ENCODE measurements around the gene RERG. TPM values are rescaled to one million over a fixed set of nuclear protein-coding genes. Genes with fewer than 3 reads are reported as not detected.

Gene RERG
- total and polyA plus RNA-seq, 4 donors, result 1.0 to 1.4 (median 1.1) TPM

DNA sequence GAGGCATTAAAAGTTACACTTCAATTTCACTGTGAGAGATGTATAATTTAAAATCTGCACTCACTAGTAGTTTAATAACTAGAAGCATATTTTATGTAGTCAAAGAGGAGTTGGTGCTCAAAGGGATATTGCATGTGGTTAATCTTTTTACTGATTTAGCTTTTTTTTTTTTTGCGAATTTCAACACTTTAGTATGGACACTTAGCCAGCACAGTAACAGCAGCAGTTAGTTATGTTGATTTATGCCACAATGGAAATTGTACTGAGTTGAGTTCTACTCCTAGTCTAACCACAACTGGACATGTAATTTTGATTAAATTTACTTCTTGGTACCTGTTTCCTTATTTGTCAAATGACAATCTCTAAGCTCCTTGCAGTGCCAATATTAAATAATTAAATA lies 104.2 kb downstream of the RERG start:
- TF ChIP-seq, protein P1, sequence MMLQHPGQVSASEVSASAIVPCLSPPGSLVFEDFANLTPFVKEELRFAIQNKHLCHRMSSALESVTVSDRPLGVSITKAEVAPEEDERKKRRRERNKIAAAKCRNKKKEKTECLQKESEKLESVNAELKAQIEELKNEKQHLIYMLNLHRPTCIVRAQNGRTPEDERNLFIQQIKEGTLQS (IDR thresholded peaks at IDR 0.05), result no peak
- TF ChIP-seq YY1 (IDR thresholded peaks at IDR 0.05) (no peak), TAF1 (conservative IDR thresholded peaks at IDR 0.05) (no peak), HNF4A (conservative IDR thresholded peaks at IDR 0.05) (no peak), EGR1 (IDR thresholded peaks at IDR 0.05; ENCODE audit: low read depth in 2 of 2) (no peak), FOXA2 (IDR thresholded peaks at IDR 0.05) (no peak), NR2F2 (IDR thresholded peaks at IDR 0.05) (no peak), RAD21 (IDR thresholded peaks at IDR 0.05) (no peak), FOXA1 (IDR thresholded peaks at IDR 0.05) (no peak)
- TF ChIP-seq, protein P2, sequence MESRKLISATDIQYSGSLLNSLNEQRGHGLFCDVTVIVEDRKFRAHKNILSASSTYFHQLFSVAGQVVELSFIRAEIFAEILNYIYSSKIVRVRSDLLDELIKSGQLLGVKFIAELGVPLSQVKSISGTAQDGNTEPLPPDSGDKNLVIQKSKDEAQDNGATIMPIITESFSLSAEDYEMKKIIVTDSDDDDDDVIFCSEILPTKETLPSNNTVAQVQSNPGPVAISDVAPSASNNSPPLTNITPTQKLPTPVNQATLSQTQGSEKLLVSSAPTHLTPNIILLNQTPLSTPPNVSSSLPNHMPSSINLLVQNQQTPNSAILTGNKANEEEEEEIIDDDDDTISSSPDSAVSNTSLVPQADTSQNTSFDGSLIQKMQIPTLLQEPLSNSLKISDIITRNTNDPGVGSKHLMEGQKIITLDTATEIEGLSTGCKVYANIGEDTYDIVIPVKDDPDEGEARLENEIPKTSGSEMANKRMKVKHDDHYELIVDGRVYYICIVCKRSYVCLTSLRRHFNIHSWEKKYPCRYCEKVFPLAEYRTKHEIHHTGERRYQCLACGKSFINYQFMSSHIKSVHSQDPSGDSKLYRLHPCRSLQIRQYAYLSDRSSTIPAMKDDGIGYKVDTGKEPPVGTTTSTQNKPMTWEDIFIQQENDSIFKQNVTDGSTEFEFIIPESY (IDR thresholded peaks at IDR 0.05), result no peak
- TF ChIP-seq, protein P3, sequence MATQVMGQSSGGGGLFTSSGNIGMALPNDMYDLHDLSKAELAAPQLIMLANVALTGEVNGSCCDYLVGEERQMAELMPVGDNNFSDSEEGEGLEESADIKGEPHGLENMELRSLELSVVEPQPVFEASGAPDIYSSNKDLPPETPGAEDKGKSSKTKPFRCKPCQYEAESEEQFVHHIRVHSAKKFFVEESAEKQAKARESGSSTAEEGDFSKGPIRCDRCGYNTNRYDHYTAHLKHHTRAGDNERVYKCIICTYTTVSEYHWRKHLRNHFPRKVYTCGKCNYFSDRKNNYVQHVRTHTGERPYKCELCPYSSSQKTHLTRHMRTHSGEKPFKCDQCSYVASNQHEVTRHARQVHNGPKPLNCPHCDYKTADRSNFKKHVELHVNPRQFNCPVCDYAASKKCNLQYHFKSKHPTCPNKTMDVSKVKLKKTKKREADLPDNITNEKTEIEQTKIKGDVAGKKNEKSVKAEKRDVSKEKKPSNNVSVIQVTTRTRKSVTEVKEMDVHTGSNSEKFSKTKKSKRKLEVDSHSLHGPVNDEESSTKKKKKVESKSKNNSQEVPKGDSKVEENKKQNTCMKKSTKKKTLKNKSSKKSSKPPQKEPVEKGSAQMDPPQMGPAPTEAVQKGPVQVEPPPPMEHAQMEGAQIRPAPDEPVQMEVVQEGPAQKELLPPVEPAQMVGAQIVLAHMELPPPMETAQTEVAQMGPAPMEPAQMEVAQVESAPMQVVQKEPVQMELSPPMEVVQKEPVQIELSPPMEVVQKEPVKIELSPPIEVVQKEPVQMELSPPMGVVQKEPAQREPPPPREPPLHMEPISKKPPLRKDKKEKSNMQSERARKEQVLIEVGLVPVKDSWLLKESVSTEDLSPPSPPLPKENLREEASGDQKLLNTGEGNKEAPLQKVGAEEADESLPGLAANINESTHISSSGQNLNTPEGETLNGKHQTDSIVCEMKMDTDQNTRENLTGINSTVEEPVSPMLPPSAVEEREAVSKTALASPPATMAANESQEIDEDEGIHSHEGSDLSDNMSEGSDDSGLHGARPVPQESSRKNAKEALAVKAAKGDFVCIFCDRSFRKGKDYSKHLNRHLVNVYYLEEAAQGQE (IDR thresholded peaks at IDR 0.05), result no peak

DNA sequence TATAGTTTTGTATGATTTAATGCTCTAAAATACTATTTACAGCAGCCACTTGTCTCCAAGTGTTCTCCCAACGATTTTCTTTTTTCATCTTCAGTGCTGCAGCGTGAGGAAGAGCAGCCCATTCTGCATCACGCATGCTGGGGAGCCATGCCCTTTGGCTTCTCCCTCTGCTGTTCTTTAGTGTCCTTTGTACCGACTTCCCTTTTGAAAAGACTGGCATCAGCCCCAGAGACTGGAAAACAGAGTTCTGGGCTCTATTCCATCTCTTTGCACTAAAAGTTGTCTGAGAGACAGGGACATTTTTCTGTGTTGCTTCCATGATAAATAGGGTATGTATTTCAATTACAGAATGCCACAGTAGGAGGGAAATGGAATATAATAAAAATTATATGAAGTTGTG lies 105.1 kb downstream of the RERG start:
- TF ChIP-seq NR2F2 (IDR thresholded peaks at IDR 0.05) (peak; percentile 69), RXRA (IDR thresholded peaks at IDR 0.05) (no peak)
- H3K9me3 ChIP-seq (ENCODE audit: control insufficient read depth in 4 of 4, low read length in 3 of 4), result no peaks in the 10 kb centered on the region
- H3K36me3 ChIP-seq (ENCODE audit: control insufficient read depth in 4 of 4, insufficient read depth in 3 of 4, low read depth in 1 of 4, low read length in 3 of 4), result no peaks in the 10 kb centered on the region
- no peaks in the 10 kb centered on the region for H3K27me3 ChIP-seq (ENCODE audit: control insufficient read depth in 4 of 4, insufficient read depth in 4 of 4, low read length in 3 of 4)
- no peaks in the 10 kb centered on the region for H3K4me1 ChIP-seq (ENCODE audit: control insufficient read depth in 4 of 4, insufficient read depth in 4 of 4, low read length in 3 of 4)
- H3K4me3 ChIP-seq (ENCODE audit: low read depth in 1 of 3, low read length in 3 of 3), result no peak overlapping the region
- no peak for DNase-seq (ENCODE audit: low spot score)
- no peak overlapping the region for H3K9ac ChIP-seq (ENCODE audit: low read depth in 1 of 2, low read length in 2 of 2)
- WGBS, result 35% methylated on average over 4 of the region's 4 CpGs
- H3K27ac ChIP-seq (ENCODE audit: low read depth in 1 of 2, low read length in 2 of 2), result no peak overlapping the region

More for the DNA sequence above, 104.2 kb downstream of the RERG start:
- H3K9ac ChIP-seq (ENCODE audit: low read depth in 1 of 2, low read length in 2 of 2), result no peak overlapping the region
- no peak overlapping the region for H3K4me3 ChIP-seq (ENCODE audit: low read depth in 1 of 3, low read length in 3 of 3)
- H3K4me1 ChIP-seq (ENCODE audit: control insufficient read depth in 4 of 4, insufficient read depth in 4 of 4, low read length in 3 of 4), result no peaks in the 10 kb centered on the region
- no peaks in the 10 kb centered on the region for H3K36me3 ChIP-seq (ENCODE audit: control insufficient read depth in 4 of 4, insufficient read depth in 3 of 4, low read depth in 1 of 4, low read length in 3 of 4)
- DNase-seq (ENCODE audit: low spot score), result no peak
- WGBS, result 38% methylated on average over 1 of the region's 1 CpG
- no peak overlapping the region for H3K27ac ChIP-seq (ENCODE audit: low read depth in 1 of 2, low read length in 2 of 2)
- H3K9me3 ChIP-seq (ENCODE audit: control insufficient read depth in 4 of 4, low read length in 3 of 4), result no peaks in the 10 kb centered on the region
- no peaks in the 10 kb centered on the region for H3K27me3 ChIP-seq (ENCODE audit: control insufficient read depth in 4 of 4, insufficient read depth in 4 of 4, low read length in 3 of 4)

DNA sequence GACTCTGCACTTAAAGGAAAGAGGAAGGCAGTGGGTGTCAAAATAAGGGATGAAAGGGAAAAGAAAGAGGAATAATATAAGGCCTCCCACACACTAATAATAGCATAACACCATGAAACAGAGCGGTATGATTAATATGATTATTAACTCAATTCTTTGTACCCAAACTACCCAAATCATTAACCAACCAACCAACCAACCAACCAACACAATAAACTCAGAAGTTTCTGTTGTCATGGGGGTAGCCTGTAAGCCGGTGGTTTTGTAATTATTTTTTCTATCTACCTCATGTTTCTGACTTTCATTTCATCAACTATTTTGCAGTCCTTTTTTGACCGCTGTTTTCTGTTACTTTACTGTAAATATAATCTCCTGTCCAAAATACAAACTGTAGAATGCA lies 105.8 kb downstream of the RERG start:
- Histone ChIP-seq H3K27ac (ENCODE audit: low read depth in 1 of 2, low read length in 2 of 2) (no peak overlapping the region), H3K27me3 (ENCODE audit: control insufficient read depth in 4 of 4, insufficient read depth in 4 of 4, low read length in 3 of 4) (no peaks in the 10 kb centered on the region), H3K9me3 (ENCODE audit: control insufficient read depth in 4 of 4, low read length in 3 of 4) (no peaks in the 10 kb centered on the region), H3K36me3 (ENCODE audit: control insufficient read depth in 4 of 4, insufficient read depth in 3 of 4, low read depth in 1 of 4, low read length in 3 of 4) (no peaks in the 10 kb centered on the region), H3K4me3 (ENCODE audit: low read depth in 1 of 3, low read length in 3 of 3) (no peak overlapping the region), H3K4me1 (ENCODE audit: control insufficient read depth in 4 of 4, insufficient read depth in 4 of 4, low read length in 3 of 4) (no peaks in the 10 kb centered on the region), H3K9ac (ENCODE audit: low read depth in 1 of 2, low read length in 2 of 2) (no peak overlapping the region)
- 91% methylated on average over 3 of the region's 3 CpGs for WGBS
- TF ChIP-seq HNF4A (conservative IDR thresholded peaks at IDR 0.05) (no peak), JUND (IDR thresholded peaks at IDR 0.05) (no peak), TAF1 (conservative IDR thresholded peaks at IDR 0.05) (no peak), NR2F2 (IDR thresholded peaks at IDR 0.05) (no peak), SP1 (IDR thresholded peaks at IDR 0.05) (no peak), FOXA1 (IDR thresholded peaks at IDR 0.05) (no peak), YY1 (IDR thresholded peaks at IDR 0.05) (no peak)
- TF ChIP-seq, protein P2 (IDR thresholded peaks at IDR 0.05), result no peak
- TF ChIP-seq, protein P4, sequence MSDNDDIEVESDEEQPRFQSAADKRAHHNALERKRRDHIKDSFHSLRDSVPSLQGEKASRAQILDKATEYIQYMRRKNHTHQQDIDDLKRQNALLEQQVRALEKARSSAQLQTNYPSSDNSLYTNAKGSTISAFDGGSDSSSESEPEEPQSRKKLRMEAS (IDR thresholded peaks at IDR 0.05), result no peak
- TF ChIP-seq, protein P5, sequence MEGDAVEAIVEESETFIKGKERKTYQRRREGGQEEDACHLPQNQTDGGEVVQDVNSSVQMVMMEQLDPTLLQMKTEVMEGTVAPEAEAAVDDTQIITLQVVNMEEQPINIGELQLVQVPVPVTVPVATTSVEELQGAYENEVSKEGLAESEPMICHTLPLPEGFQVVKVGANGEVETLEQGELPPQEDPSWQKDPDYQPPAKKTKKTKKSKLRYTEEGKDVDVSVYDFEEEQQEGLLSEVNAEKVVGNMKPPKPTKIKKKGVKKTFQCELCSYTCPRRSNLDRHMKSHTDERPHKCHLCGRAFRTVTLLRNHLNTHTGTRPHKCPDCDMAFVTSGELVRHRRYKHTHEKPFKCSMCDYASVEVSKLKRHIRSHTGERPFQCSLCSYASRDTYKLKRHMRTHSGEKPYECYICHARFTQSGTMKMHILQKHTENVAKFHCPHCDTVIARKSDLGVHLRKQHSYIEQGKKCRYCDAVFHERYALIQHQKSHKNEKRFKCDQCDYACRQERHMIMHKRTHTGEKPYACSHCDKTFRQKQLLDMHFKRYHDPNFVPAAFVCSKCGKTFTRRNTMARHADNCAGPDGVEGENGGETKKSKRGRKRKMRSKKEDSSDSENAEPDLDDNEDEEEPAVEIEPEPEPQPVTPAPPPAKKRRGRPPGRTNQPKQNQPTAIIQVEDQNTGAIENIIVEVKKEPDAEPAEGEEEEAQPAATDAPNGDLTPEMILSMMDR (IDR thresholded peaks at IDR 0.05; ENCODE audit: low read depth, low read length, missing input control), result no peak
- DNase-seq (ENCODE audit: low spot score), result no peak
